ENCODE results near the gene CFHR1. TPM values are rescaled to one million over a fixed set of nuclear protein-coding genes. Genes with fewer than 3 reads are reported as not detected.
"Not testable (repeated sequence)": the region's sequence is repeated elsewhere in the genome, so short reads cannot be mapped to it uniquely, and the experiment has no call there.

The CFHR1 gene
- total RNA-seq, result 1 to 10 TPM in 1 of 4 donors, under 1 TPM in 1, not detected in 2; 0.57 to 1.3 TPM

- not testable (repeated sequence) for TF ChIP-seq CTCF (IDR thresholded peaks at IDR 0.05; ENCODE audit: low read depth)
These were observed at the start of gene CFHR1 for GRCh38 chr1:196819531-196819930. Gene CFHR1, plus strand, starts transcription at chr1:196819731. Its CDS starts 114 bp downstream, at chr1:196819845.

GRCh38 chr1:196773713-196774112 is 45.8 kb upstream of the CFHR1 start:
- no peak for TF ChIP-seq CTCF (IDR thresholded peaks at IDR 0.05; ENCODE audit: low read depth)

GRCh38 chr1:196774175-196774574 is 45.4 kb upstream of the CFHR1 start:
- TF ChIP-seq CTCF (IDR thresholded peaks at IDR 0.05; ENCODE audit: low read depth), result no peak

DNA sequence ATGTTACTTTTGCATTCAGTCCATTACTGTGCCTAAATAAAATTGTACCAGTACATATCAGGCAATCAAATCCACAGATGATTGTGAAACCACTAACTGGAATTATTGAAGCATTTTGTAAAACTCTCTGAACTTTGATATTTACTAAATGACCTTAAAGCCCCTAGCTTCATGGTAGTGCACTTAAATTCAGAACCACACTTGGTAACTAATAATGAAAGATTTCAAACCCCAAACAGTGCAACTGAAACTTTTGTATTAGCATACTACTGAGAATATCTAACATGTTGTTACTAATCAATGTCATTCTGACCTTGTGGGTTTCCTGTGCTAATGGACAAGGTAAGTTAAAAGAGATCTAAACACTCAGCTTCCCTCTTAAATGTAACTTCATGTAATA is 44.9 kb upstream of the CFHR1 start, which contains the start of gene CFHR3:
CFHR3 (plus strand) TSS at position 238 of the 400 bp plus-strand sequence; CDS start at position 285, 47 bp downstream.
- no peak for TF ChIP-seq CTCF (IDR thresholded peaks at IDR 0.05; ENCODE audit: low read depth)

DNA sequence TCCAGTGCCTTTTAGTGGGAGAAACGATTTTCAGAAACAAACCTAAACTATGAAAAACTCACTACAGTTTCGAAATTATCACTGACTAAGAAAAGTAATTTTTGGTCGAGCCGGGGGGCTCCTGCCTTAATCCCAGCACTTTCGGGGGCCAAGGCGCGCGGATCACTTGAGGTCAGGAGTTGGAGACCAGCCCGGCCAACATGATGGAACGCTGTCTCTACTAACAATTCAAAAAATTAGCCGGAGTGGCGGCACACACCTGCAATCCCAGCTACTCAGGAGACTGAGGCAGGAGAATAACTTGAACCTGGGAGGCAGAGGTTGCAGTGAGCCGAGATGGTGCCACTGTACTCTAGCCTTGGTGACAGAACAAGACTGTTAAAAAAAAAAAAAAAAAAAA is 41.9 kb upstream of the CFHR1 start:
- TF ChIP-seq CTCF (IDR thresholded peaks at IDR 0.05; ENCODE audit: low read depth), result no peak

DNA sequence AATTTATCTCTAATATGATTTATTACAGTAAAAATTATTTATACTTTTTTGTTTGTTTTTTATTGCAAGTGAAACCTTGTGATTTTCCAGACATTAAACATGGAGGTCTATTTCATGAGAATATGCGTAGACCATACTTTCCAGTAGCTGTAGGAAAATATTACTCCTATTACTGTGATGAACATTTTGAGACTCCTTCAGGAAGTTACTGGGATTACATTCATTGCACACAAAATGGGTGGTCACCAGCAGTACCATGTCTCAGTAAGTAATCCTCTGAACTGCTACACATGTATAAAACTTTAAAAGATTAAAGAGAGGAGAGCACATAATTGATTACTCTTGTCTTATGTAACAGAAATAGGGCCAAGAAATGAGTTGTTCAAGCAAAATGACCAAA is 40.4 kb upstream of the CFHR1 start:
- TF ChIP-seq CTCF (IDR thresholded peaks at IDR 0.05; ENCODE audit: low read depth), result no peak

DNA sequence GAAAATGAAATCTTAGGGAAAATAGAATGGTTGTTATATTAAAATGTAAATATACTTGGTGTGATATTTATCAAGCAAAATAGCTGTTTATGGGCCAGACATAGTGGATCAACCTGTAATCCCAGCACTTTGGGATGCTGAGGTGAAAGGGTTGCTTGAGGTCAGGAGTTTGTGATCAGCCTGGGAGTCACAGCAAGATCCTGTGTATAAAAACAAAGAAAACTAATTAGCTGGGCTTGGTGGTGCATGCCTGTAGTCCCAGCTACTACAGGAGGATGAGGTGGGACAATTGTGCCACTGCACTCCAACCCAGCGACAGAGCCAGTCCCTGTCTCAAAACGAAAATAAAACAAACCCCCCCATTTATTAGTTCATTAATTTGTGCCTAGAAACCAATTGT is 21.6 kb upstream of the CFHR1 start:
- no peak for TF ChIP-seq CTCF (IDR thresholded peaks at IDR 0.05; ENCODE audit: low read depth)

All from subcutaneous adipose tissue (tissue), 4 donors.